Activated gamma-delta T cell treated with Interleukin-2 at 50 U/mL for 16 hours (primary cell): Measurements from ENCODE around the gene ZNF460.
"Not testable (repeated sequence)": the region's sequence is repeated elsewhere in the genome, so short reads cannot be mapped to it uniquely, and the experiment has no call there.

Source experiments
- DNase-seq: peaks from one replicate; pipeline ENCODE4 v3.0.0-alpha.2; 2020

Gene ZNF460

GRCh38 chr19:57280165-57280961 is at the start of gene ZNF460:
Gene ZNF460, plus strand, starts transcription at chr19:57280485. Its CDS starts 322 bp downstream, at chr19:57280807.
- DNase-seq: peak; percentile 97

- no peak for DNase-seq
These were observed 48.6 kb upstream of the ZNF460 start for GRCh38 chr19:57231686-57232085.

GRCh38 chr19:57233207-57233606 is 47.1 kb upstream of the ZNF460 start:
- DNase-seq: no peak

GRCh38 chr19:57239982-57240310 is 40.3 kb upstream of the ZNF460 start:
- no peak for DNase-seq

- DNase-seq: peak; percentile 97
These were observed 39.8 kb upstream of the ZNF460 start, which contains the start of gene ZNF805 for GRCh38 chr19:57240311-57241090. Gene ZNF805, plus strand, starts transcription at chr19:57240632. Its CDS starts 260 bp downstream, at chr19:57240892.

GRCh38 chr19:57241176-57241575 is 39.1 kb upstream of the ZNF460 start:
- no peak for DNase-seq

GRCh38 chr19:57242821-57243220 is 37.5 kb upstream of the ZNF460 start:
- no peak for DNase-seq

GRCh38 chr19:57244513-57244912 is 35.8 kb upstream of the ZNF460 start:
- DNase-seq: no peak

- no peak for DNase-seq
These were observed 35.2 kb upstream of the ZNF460 start for GRCh38 chr19:57245066-57245465.

GRCh38 chr19:57245959-57246358 is 34.3 kb upstream of the ZNF460 start:
- DNase-seq: no peak

- DNase-seq: no peak
These were observed 31.6 kb upstream of the ZNF460 start for GRCh38 chr19:57248646-57249045.

- DNase-seq: no peak
These were observed 31.0 kb upstream of the ZNF460 start for GRCh38 chr19:57249329-57249728.

- not testable (repeated sequence) for DNase-seq
These were observed 26.5 kb upstream of the ZNF460 start for GRCh38 chr19:57253767-57254166.

- DNase-seq: no peak
These were observed 18.2 kb upstream of the ZNF460 start for GRCh38 chr19:57262044-57262443.

- DNase-seq: no peak
These were observed 17.0 kb upstream of the ZNF460 start for GRCh38 chr19:57263244-57263741.

- DNase-seq: no peak
These were observed 13.0 kb upstream of the ZNF460 start for GRCh38 chr19:57267291-57267690.

GRCh38 chr19:57269515-57270250 is 10.6 kb upstream of the ZNF460 start:
- no peak for DNase-seq

GRCh38 chr19:57271280-57271679 is 9.0 kb upstream of the ZNF460 start:
- DNase-seq: no peak

- no peak for DNase-seq
These were observed 7.3 kb upstream of the ZNF460 start for GRCh38 chr19:57273014-57273413.

- no peak for DNase-seq
These were observed 3.9 kb upstream of the ZNF460 start for GRCh38 chr19:57276430-57276829.

GRCh38 chr19:57278481-57278880 is 1.8 kb upstream of the ZNF460 start:
- DNase-seq: not testable (repeated sequence)

- DNase-seq: peak; percentile 68
These were observed 694 bp upstream of the ZNF460 start for GRCh38 chr19:57279418-57280164.
